HEK293 (cell line): ENCODE measurements around the gene KLHDC9.

ENCODE experiments used
- CTCF ChIA-PET: fragments of 350-600 bp; formaldehyde crosslinking; extraction: SDS; loops from one replicate; lab custom pipeline; 2021; ENCODE audit warnings: antibody characterized with exemption; lab: Yijun Ruan, JAX
- POLR2A ChIA-PET: fragments of 300-600 bp; formaldehyde crosslinking; extraction: SDS; loops from one replicate; lab custom pipeline; 2020; ENCODE audit warnings: antibody characterized with exemption, inconsistent platforms; lab: Yijun Ruan, JAX
- H3K27ac ChIP-seq: fragments of 200-500 bp; sonication (Bioruptor generic); 2 replicates; pipeline ENCODE4 v1.5.1; 2014; ENCODE audit warnings: low read depth, low read length, control low read depth, inconsistent platforms; ENCODE audit errors: extremely low read depth
- H3K36me3 ChIP-seq, 2 experiments: fragments of 200-500 bp in 1 of 2; sonication (Bioruptor generic) in 1 of 2; 1 replicate in 1 of 2; 2 replicates in 1 of 2; pipeline ENCODE4 v1.5.1; 2014 to 2017; ENCODE audit warnings: inconsistent platforms in 2 of 2, low read length in 2 of 2; ENCODE audit not compliant: control insufficient read depth in 2 of 2, insufficient read depth in 1 of 2
- H3K4me1 ChIP-seq: fragments of 200-500 bp; sonication (Bioruptor generic); 2 replicates; pipeline ENCODE4 v1.5.1; 2014; ENCODE audit warnings: mild to moderate bottlenecking, low read length, inconsistent platforms; ENCODE audit not compliant: control insufficient read depth, insufficient read depth
- H3K4me3 ChIP-seq: 2 replicates; pipeline ENCODE4 v1.5.1; 2011; ENCODE audit warnings: low read depth, mild to moderate bottlenecking, control low read depth, low read length, moderate library complexity
- H3K9me3 ChIP-seq: fragments of 200-500 bp; sonication (Bioruptor generic); 2 replicates; pipeline ENCODE4 v1.5.1; 2014; ENCODE audit warnings: low read depth, low read length, inconsistent platforms; ENCODE audit not compliant: control insufficient read depth, insufficient read depth
- BCL11B ChIP-seq: fragments of 450-650 bp; formaldehyde crosslinking; IDR thresholded peaks from 2 replicates; pipeline ENCODE4 v1.5.1; 2016; ENCODE audit warnings: low read depth, missing biosample characterization, missing genetic modification characterization
- KLF1 ChIP-seq: fragments of 450-650 bp; formaldehyde crosslinking; IDR thresholded peaks from 2 replicates; pipeline ENCODE4 v1.5.1; 2016; ENCODE audit warnings: missing biosample characterization, missing genetic modification characterization
- KLF7 ChIP-seq: fragments of 450-650 bp; formaldehyde crosslinking; IDR thresholded peaks from 2 replicates; pipeline ENCODE4 v1.5.1; 2016; ENCODE audit warnings: missing biosample characterization, missing genetic modification characterization, borderline replicate concordance
- SALL2 ChIP-seq: fragments of 450-650 bp; formaldehyde crosslinking; IDR thresholded peaks from 2 replicates; pipeline ENCODE4 v1.5.0; 2017; ENCODE audit warnings: missing biosample characterization, mild to moderate bottlenecking, missing genetic modification characterization, borderline replicate concordance
- SP2 ChIP-seq: fragments of 450-650 bp; formaldehyde crosslinking; IDR thresholded peaks from 2 replicates; pipeline ENCODE4 v1.5.1; 2016; ENCODE audit warnings: missing biosample characterization, missing genetic modification characterization
- TCF7L2 ChIP-seq: IDR thresholded peaks from 2 replicates; pipeline ENCODE4 v1.6.1; 2011; ENCODE audit warnings: low read depth, mild to moderate bottlenecking, inconsistent platforms, low read length, moderate library complexity, borderline replicate concordance
- ZBTB20 ChIP-seq: fragments of 450-650 bp; formaldehyde crosslinking; IDR thresholded peaks from 2 replicates; pipeline ENCODE4 v1.5.1; 2016; ENCODE audit warnings: missing biosample characterization, missing genetic modification characterization
- ZBTB6 ChIP-seq: fragments of 450-650 bp; formaldehyde crosslinking; IDR thresholded peaks from 2 replicates; pipeline ENCODE4 v1.5.1; 2017; ENCODE audit warnings: missing biosample characterization, missing genetic modification characterization
- ZNF18 ChIP-seq: fragments of 450-650 bp; formaldehyde crosslinking; IDR thresholded peaks from 2 replicates; pipeline ENCODE4 v1.5.1; 2016; ENCODE audit warnings: missing biosample characterization, missing genetic modification characterization
- ZNF311 ChIP-seq: fragments of 450-650 bp; formaldehyde crosslinking; IDR thresholded peaks from 2 replicates; pipeline ENCODE4 v1.5.1; 2017; ENCODE audit warnings: missing biosample characterization, missing genetic modification characterization, borderline replicate concordance
- ZNF391 ChIP-seq: fragments of 450-650 bp; formaldehyde crosslinking; IDR thresholded peaks from 2 replicates; pipeline ENCODE4 v1.5.1; 2016; ENCODE audit warnings: low read depth, missing biosample characterization, missing genetic modification characterization, borderline replicate concordance
- ZNF394 ChIP-seq: fragments of 450-650 bp; formaldehyde crosslinking; IDR thresholded peaks from 2 replicates; pipeline ENCODE4 v1.5.1; 2016; ENCODE audit warnings: missing biosample characterization, missing genetic modification characterization, mild to moderate bottlenecking, moderate library complexity, borderline replicate concordance
- ZNF514 ChIP-seq: fragments of 450-650 bp; formaldehyde crosslinking; IDR thresholded peaks from 2 replicates; pipeline ENCODE4 v1.5.1; 2016; ENCODE audit warnings: missing biosample characterization, missing genetic modification characterization
- ZNF518A ChIP-seq: fragments of 450-650 bp; formaldehyde crosslinking; conservative IDR thresholded peaks from 2 replicates; pipeline ENCODE4 v1.5.1; 2016; ENCODE audit warnings: low read depth, missing biosample characterization, missing genetic modification characterization
- ZNF561 ChIP-seq: fragments of 450-650 bp; IDR thresholded peaks from 2 replicates; pipeline ENCODE4 v1.5.1; 2018; ENCODE audit warnings: missing biosample characterization, missing genetic modification characterization, borderline replicate concordance
- ZNF596 ChIP-seq: fragments of 450-650 bp; IDR thresholded peaks from 2 replicates; pipeline ENCODE4 v1.5.0; 2018; ENCODE audit warnings: missing biosample characterization, mild to moderate bottlenecking, missing genetic modification characterization, moderate library complexity
- ZNF626 ChIP-seq: fragments of 450-650 bp; sonication (Bioruptor Pico); formaldehyde crosslinking; IDR thresholded peaks from 2 replicates; pipeline ENCODE4 v1.5.1; 2018; ENCODE audit warnings: missing biosample characterization, missing genetic modification characterization, inconsistent platforms
- ZNF629 ChIP-seq: fragments of 450-650 bp; formaldehyde crosslinking; IDR thresholded peaks from 2 replicates; pipeline ENCODE4 v1.5.1; 2017; ENCODE audit warnings: missing biosample characterization, missing genetic modification characterization
- ZNF658 ChIP-seq: fragments of 450-650 bp; formaldehyde crosslinking; IDR thresholded peaks from 2 replicates; pipeline ENCODE4; 2016; ENCODE audit warnings: missing biosample characterization, missing genetic modification characterization
- TF ChIP-seq, protein P1 (sequence below): fragments of 450-650 bp; formaldehyde crosslinking; IDR thresholded peaks from 2 replicates; pipeline ENCODE4 v1.5.1; 2016; ENCODE audit warnings: missing biosample characterization, missing genetic modification characterization
- TF ChIP-seq, protein P2 (sequence below): fragments of 450-650 bp; formaldehyde crosslinking; IDR thresholded peaks from 2 replicates; pipeline ENCODE4 v1.5.1; 2016; ENCODE audit warnings: missing biosample characterization, missing genetic modification characterization
- TF ChIP-seq, protein P3 (sequence below): fragments of 450-650 bp; IDR thresholded peaks from 2 replicates; pipeline ENCODE4 v1.5.1; 2018; ENCODE audit warnings: missing biosample characterization, missing genetic modification characterization

The KLHDC9 gene

DNA sequence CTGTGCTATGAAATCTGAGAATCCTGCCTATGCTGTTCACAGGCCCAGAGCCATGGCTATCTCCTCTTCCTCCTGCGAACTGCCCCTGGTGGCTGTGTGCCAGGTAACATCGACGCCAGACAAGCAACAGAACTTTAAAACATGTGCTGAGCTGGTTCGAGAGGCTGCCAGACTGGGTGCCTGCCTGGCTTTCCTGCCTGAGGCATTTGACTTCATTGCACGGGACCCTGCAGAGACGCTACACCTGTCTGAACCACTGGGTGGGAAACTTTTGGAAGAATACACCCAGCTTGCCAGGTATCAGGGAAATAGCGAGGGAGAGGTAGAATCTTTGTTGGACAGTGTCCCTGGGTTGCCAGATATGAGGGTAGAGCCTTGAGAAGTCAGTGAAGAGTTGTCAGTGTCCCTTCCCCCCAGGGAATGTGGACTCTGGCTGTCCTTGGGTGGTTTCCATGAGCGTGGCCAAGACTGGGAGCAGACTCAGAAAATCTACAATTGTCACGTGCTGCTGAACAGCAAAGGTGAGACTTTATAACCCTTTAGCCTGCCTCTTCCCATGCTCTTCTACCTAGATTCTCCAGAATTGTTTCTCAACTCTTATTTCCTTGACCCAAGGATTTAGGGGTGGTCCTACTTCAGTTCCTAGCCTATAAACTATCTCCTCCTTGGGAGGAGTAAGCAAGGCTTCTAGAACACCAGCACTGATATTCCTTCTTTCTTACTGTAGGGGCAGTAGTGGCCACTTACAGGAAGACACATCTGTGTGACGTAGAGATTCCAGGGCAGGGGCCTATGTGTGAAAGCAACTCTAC is 21.1 kb downstream of the KLHDC9 start:
- Histone ChIP-seq H3K9me3 (no peaks in the 10 kb centered on the region), H3K4me1 (peaks cover 9% of the 10 kb centered on the region), H3K4me3 (no peak overlapping the region), H3K27ac (peak overlapping the region; percentile 26), H3K36me3 (peaks cover 14 to 58% of the 10 kb centered on the region in 2 experiments)
- ChIA-PET CTCF (interaction anchor here (0.9 kb wide), 1 partner anchor 14 kb away, joined by 3 read pairs; no protein-coding TSS in a partner anchor), POLR2A (interaction anchor here (0.6 kb wide), 1 partner anchor 43 kb away, joined by 5 read pairs; no protein-coding TSS in a partner anchor)
- TF ChIP-seq, protein P1, sequence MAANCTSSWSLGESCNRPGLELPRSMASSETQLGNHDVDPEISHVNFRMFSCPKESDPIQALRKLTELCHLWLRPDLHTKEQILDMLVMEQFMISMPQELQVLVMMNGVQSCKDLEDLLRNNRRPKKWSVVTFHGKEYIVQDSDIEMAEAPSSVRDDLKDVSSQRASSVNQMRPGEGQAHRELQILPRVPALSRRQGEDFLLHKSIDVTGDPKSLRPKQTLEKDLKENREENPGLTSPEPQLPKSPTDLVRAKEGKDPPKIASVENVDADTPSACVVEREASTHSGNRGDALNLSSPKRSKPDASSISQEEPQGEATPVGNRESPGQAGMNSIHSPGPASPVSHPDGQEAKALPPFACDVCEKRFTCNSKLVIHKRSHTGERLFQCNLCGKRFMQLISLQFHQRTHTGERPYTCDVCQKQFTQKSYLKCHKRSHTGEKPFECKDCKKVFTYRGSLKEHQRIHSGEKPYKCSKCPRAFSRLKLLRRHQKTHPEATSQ (tag by site-specific recombination), result no peak
- TF ChIP-seq ZNF626 (tag by site-specific recombination) (no peak), ZNF518A (tag by site-specific recombination) (no peak), ZNF311 (no peak), SP2 (no peak), ZNF391 (no peak), KLF7 (tag by site-specific recombination) (no peak), ZNF514 (tag by site-specific recombination) (no peak), ZNF394 (tag by site-specific recombination) (no peak), ZNF658 (tag by site-specific recombination) (no peak), SALL2 (tag by site-specific recombination) (no peak), ZBTB6 (no peak), ZBTB20 (tag by site-specific recombination) (0 out of 2 replicates have a peak, but pooled peaks have one; percentile 27), ZNF18 (no peak), KLF1 (no peak), ZNF561 (tag by site-specific recombination) (no peak), ZNF629 (tag by site-specific recombination) (peak; percentile 42; the same call in 1 of the 2 replicates), ZNF596 (no peak), TCF7L2 (no peak), BCL11B (tag by site-specific recombination) (no peak)
- TF ChIP-seq, protein P2, sequence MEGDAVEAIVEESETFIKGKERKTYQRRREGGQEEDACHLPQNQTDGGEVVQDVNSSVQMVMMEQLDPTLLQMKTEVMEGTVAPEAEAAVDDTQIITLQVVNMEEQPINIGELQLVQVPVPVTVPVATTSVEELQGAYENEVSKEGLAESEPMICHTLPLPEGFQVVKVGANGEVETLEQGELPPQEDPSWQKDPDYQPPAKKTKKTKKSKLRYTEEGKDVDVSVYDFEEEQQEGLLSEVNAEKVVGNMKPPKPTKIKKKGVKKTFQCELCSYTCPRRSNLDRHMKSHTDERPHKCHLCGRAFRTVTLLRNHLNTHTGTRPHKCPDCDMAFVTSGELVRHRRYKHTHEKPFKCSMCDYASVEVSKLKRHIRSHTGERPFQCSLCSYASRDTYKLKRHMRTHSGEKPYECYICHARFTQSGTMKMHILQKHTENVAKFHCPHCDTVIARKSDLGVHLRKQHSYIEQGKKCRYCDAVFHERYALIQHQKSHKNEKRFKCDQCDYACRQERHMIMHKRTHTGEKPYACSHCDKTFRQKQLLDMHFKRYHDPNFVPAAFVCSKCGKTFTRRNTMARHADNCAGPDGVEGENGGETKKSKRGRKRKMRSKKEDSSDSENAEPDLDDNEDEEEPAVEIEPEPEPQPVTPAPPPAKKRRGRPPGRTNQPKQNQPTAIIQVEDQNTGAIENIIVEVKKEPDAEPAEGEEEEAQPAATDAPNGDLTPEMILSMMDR (tag by site-specific recombination), result peak; percentile 33
- TF ChIP-seq, protein P3, sequence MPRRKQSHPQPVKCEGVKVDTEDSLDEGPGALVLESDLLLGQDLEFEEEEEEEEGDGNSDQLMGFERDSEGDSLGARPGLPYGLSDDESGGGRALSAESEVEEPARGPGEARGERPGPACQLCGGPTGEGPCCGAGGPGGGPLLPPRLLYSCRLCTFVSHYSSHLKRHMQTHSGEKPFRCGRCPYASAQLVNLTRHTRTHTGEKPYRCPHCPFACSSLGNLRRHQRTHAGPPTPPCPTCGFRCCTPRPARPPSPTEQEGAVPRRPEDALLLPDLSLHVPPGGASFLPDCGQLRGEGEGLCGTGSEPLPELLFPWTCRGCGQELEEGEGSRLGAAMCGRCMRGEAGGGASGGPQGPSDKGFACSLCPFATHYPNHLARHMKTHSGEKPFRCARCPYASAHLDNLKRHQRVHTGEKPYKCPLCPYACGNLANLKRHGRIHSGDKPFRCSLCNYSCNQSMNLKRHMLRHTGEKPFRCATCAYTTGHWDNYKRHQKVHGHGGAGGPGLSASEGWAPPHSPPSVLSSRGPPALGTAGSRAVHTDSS (tag by site-specific recombination), result 0 out of 2 replicates have a peak, but pooled peaks have one; percentile 7
